ENCODE data around the gene OPN4.

Gene OPN4

DNA sequence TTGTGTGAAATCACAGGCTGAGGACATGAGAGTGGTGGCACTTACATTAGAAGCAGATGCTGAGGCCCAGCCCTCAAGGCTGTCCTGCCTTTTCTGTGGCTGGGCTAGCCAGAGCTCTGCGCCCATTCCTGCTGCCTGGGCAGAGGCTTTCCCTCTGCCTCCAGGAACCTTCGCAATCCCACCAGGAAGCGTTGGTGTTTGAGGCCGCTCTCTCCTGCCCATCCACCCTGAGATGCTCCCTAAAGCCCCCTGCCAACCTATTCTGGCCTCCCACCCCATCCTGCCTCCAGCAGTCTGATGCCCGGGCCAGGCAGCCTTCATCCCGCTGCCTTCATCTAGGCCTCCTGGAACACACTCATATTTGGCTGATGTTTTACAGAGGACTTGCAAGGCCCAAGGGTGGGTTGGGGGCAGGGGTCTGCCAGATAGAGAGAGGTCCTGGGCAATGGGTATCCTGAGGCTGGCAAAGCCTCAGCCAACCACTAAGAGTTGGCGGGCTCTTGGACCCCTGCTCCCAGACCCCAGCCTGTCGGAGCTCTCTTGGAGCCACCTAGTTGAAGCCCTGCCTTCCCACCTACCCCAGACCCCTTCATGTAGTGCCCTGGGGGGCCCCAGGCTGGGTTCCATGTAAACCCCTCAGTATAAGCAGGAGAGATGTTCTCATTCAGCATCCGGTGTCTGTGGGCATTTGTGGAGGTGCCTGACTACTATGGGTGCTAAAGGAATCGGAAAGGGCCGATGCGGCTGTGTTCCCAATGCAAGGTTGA is 46.7 kb downstream of the OPN4 start:
- no peak for DNase-seq

DNA sequence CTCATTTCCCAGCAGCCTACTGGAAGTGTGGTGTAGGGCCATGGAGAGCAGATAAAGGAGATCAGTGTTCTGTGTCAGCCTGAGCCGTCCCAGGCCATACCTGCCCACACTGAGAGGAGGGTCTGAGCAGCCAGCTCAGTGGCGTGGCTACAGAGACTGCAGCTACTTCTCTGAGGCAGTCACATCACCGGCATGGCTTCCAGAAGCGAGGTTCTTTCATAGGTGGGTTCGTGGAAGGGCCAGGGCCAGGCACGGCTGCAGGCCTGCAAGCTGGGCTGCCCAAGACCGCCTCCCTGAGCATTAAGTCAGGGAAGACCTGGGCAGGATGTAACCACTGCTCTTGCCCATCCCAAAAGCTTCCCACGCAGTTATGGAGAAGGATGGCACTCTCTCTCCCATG is 48.8 kb downstream of the OPN4 start:
- no peak for DNase-seq

DNA sequence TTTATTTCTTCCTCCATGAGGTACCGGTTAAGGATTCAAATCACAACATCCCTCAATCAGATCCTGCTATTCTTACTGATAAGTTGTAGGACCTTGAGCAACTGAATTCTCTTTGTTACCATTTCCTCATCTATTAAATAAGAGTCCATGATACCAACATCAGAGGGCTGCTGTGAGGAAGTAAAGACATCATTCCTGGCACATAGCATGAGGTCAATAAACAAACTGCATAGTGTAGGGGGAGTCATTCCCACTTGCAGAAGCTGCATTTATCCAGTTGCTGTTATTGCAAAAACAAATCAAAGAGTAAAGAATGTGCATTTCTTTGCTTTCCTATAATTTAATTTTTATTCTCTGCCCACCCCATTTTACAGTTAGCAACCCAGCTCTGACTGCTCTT is 50.8 kb downstream of the OPN4 start:
- no peak for DNase-seq

DNA sequence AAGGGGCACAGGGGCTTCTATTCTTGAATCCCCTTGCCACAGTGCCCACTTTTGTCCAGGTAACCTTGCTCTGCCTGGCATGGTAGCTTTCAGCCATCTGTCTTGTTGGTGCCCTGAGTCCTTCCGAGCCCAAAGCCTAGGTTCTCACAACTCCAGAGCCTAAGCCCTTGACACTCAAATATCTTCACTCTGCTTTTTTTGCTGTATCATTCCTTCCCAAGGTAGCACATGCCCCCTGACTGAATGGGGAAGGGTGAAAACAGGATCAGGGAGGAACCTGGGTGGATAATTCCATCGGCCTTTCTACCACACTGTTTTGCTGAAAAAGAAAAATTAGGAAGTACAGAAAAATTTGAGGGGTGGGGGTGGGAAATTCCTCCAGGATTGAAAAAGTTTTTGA is 51.6 kb downstream of the OPN4 start:
- DNase-seq = no peak

DNA sequence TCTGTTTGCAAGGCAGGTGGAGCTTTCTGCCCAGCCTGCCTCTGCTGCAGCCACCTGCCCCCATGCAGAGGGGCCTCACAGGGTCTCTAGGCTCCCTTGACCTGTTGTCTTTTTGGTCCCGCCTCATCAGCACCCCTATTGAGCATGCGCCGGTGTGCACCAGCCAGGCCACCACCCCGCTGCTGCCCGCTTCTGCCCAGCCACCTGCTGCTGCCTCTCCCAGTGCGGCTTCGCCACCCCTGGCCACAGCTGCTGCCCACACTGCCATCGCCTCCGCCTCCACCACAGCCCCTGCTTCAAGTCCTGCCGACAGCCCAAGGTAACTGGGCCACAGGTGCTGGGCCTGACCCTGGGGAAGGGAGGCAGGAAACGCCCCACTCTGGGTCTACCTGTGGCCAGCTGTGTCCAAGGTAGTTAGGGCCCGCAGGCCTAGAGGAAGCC is 52.1 kb downstream of the OPN4 start:
- DNase-seq = no peak

DNA sequence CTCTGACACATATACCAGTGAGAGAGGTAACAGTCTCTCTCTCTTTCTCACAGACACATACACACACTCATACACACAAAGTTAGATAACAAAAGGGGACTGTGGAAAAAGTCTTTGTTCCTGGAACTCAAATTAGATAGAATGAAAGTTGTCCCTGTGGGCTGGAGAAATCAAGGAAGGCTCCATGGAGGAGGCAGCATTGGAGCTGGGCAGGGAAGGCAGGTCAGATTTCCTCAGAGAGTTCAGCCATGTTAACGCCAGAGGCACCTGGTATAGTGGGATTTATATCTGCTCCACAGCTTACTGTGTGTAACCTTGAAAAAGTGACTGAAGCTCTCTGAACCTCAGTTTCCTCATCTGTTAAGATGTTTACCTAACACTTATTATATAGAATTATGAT is 52.6 kb downstream of the OPN4 start:
- DNase-seq = no peak

DNA sequence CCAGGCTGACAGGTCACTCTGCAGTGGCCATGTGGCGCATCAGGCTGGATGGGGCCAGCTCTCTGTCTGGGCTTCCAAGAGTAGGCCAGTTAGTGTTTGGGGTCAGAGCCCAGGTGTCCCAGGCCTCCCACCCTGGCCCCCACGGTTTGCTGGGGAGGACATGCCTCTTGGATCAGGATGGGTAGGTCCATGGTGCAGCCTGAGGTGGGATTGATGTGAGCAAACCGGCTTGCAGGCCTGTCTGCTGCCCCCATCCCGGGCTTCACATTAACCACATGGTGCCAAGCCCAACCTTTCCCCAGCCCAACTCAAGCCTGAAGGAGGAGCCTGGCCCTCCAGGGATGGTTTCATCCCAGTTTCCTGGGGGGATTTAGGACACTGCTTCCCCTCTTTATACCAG is 53.2 kb downstream of the OPN4 start:
- DNase-seq = no peak

DNA sequence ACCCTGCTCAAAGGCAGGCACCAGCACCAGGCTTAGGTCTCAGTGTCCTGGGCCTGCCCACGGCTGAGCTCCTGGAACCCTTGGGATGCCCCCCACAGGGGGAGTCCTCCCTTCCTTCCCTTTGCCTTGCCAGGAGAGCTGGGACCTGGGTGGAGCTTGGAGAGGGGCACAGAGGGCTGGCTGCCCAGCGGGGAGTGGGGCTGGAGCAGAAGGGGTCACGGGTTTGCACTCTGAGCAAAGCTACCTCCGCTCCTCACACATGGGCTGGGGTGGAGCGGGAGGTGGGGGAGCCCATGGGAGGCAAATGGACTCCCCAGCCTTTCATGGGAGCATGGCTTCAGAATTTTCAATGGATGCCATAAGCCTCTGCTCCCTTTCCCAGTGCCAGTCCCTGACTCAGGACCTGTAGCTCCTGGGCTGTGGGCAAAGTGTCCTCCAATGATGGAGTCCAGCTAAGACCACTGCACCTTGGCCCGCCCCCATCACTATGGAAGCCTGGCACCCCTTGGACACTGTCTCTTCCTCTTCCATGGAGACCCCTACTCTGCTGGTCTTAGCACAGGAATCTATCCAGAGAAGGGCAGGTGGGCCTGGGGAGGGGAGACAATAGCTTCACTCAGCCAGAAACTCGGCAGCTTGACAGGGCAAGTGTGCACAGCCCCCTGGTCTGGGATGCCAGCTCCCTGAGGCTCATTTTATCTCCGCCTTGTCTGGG is 53.9 kb downstream of the OPN4 start:
- no peak for DNase-seq

DNA sequence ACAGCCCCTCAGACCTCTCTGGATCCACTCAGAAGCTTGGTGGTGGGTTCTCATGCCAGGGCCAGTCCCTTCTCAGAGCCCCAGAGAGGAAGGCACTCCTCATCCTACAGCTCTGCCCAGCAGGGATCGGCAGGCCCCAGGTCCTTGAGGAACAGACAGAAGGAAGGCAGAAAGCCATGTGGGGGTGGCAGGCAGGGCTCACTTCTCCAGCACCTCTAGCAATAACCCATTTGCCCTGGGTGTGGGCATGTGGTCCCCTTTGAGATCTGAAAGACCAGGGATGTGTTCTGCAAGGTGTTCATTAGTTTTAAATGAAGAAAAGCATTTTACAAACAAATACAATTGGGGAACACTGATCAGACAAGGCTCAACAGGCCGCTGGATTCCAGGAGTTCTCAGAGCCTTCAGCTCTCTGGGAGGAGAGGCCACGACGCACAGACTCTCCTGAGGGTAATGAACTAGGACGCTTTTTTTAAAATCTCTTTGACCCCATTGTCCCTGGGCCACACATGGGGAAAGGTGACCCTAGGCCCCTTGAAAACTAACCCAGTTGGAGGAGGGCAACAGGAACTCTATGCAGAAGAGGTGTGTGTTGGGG is 54.5 kb downstream of the OPN4 start:
- DNase-seq = no peak

DNA sequence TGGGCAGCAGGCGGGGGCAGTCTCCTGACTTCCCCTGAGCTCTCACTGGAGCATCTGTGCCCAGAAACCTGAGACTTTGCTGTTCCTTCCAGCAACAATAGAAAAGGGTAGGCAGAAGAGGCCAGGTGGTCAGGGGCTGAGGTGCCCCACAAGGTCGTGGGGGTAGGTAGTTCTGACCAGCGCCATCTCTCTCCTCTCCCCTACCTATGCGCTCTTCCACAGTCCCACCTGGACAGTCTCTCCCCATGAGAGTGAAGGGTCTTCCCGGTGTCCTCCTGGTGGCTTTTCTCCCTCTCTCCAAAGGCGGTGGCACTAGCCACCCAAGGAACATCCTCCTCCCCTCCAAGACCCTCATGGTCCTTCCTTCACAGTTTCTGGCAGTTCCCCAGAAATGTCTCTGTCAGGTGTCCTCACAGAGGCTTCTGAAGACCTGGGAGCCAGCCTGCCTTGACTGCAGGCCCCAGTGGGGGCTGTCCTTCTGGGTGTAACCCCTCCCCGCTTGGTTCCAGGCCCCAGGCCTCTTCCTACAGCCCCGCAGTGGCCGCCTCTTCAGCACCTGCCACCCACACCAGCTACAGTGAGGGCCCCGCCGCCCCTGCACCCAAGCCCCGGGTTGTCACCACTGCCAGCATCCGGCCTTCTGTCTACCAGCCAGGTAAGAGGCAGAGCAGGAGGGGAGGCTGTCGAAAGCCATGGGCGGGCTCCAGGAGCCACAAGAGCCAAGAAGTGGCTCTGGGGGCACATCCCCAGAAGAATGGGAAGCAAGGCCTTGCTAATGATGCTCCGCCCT is 55.2 kb downstream of the OPN4 start:
- no peak for DNase-seq

DNA sequence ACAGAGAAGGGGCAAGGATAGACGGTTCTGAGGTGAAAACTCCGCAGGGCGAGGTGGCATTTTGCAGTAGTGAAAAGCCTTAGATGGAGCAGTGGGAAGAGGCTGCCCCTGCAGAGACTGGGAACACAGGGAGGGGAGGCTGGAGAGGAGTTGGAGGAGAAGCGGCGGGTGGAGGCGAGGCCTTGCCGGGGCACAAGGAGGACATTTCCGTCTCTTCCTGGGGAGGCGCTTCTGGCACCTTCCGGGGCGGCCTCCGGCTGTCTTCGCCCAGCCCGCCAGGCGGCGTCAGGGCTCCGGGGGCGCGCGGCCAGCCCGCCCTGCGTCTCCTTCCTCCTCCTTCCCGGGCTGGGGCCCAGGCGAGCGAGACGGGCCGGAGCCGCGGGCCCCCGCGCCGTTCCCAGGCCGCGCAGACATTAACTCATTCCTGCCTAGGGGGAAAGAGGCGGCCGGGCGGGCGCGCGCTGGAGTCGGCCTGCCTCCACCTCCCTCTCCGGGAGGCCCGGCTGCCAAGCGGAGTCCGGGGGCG is 56.7 kb downstream of the OPN4 start:
- DNase-seq = peak in 1 of 2 experiments; percentile 40

DNA sequence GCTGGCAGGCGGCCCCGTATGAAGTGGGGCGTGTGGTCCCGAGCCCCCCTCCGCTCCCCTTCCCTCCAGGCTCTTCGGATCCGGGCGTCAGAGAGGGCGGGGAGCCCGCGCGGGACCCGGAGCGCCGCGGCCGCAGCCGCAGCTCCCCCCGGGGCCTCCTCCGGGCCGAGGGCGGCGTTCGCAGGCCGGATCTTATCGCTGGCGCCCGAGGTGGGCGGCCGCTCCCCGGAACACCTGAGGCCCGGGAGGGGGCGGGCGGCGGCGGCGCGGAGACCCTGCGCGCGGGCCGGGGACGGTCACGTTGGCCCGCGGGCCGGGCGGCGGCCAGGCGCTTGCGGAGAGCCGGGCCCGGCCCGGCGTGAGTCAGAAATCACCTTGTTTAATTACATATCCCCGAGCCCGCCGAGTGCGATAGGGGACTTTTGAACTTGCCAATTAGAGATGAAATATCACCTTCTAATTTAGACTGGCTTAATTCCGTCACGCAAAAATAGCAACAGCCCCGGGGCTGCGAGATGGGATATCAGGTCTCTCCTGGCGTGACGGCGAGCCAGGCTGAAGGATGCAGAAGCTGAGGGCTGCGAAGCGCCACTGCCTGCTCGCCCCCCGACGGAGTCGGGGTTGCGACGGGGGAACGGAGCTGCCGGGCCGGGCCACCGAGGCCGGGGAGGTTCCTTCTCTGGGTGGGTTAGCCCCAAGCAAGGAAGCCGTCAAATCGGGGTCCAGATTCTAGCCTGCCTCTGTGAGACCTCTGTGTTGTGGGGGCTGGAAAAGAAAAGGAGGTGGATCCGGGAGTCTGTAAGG is 57.4 kb downstream of the OPN4 start:
- peak in 1 of 2 experiments; percentile 20 for DNase-seq

DNA sequence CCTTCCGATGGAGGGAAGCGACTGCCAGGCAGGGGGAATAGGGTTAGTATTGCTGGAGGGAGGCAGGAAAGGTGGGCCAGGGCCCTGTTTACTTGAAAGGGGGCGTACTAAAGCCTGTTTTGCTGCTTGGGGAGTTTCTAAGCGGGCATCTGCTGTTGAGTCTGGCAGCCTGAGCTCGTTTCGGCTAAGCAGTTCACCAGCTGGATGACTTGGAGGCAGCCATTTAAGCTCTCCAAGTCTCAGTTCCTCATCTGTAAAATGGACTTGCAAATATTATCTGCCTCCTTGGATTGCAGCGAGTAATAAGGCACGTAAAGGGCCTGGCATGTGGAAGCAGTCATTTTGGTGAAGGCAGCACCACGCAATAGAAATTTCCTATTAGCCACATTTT is 58.0 kb downstream of the OPN4 start:
- no peak for DNase-seq

DNA sequence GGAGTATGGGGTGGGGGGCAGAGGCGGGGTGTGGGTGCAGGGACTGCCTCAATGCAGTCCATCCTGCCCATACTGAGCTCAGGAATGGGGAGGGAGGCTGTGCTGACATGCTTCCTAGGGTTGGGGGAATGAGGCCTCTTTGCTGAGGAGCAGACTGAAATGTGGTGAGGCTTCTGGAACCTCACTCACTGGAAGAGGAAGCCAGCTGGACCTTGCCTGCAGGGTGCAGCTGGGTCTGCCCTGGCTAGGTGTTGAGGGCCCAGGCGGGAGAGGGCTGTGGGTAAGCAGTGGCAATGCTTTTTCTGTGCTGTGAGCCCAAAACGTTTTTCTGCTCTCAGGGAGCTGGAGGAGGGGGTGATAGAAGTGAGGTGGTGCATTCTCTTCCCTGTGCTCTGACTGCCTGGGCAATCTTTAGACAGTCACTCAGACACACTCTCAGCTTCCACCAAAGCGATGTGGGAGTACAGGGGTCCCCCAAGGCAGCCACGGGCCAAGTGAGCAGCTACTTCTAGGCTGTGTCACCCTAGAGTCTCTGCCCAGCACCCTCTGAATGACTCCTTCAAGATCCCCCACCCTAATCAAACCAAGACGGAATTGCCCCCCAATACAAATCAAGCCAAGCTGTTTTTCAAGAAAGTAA is 60.9 kb downstream of the OPN4 start:
- no peak for DNase-seq

DNA sequence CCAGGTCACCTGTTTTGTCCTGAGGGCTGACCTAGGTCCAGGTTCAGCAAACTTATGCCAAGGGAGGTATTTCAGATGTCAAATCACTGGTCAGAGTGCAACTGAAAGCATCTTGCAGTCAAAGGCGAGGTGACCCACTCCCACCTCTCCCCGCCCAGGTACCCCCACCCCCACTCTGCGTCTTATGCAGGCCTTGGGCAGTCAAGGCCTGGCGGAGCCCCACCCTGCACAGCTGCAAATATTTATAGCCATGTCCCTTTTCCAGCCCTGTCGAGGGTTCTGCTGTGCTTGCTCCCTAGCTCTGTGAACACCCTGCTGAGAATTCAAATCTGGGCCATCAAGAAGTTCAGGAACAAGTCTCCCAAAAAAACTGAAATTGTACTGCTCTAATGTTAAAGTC is 61.5 kb downstream of the OPN4 start:
- DNase-seq = no peak
